ACC112 (cell line): ENCODE data around the gene METRN.

Source experiments
- H2AFZ ChIP-seq: fragments of 200-600 bp; sonication (generic); one replicate; pipeline ENCODE4 v1.6.0; 2017; ENCODE audit warnings: antibody characterized with exemption, low read length; ENCODE audit not compliant: unreplicated experiment
- H3K27ac ChIP-seq: fragments of 200-600 bp; sonication (generic); 2 replicates; pipeline ENCODE4 v1.5.1; 2014; ENCODE audit warnings: low read depth, mild to moderate bottlenecking, antibody characterized with exemption, low read length, moderate library complexity
- H3K27me3 ChIP-seq: fragments of 200-600 bp; sonication (generic); 2 replicates; pipeline ENCODE4 v1.6.1; 2014; ENCODE audit warnings: mild to moderate bottlenecking, antibody characterized with exemption, low read length, moderate library complexity, mixed read lengths; ENCODE audit not compliant: insufficient read depth
- H3K36me3 ChIP-seq: fragments of 200-600 bp; sonication (generic); 2 replicates; pipeline ENCODE4 v1.6.1; 2016; ENCODE audit warnings: mild to moderate bottlenecking, antibody characterized with exemption, low read length, moderate library complexity, mixed read lengths; ENCODE audit not compliant: insufficient read depth
- H3K4me1 ChIP-seq: fragments of 200-600 bp; sonication (generic); one replicate; pipeline ENCODE4 v1.6.1; 2016; ENCODE audit warnings: low read length, mixed read lengths; ENCODE audit not compliant: insufficient read depth, unreplicated experiment, control insufficient read depth
- H3K4me3 ChIP-seq: fragments of 200-600 bp; sonication (generic); 2 replicates; pipeline ENCODE4 v1.5.1; 2014; ENCODE audit warnings: mild to moderate bottlenecking, low read depth, low read length
- H3K79me2 ChIP-seq: fragments of 200-600 bp; sonication (generic); one replicate; pipeline ENCODE4 v1.6.0; 2016; ENCODE audit warnings: low read length; ENCODE audit not compliant: control insufficient read depth, unreplicated experiment, insufficient read depth

METRN gene

GRCh38 chr16:705431-706188 is 9.3 kb upstream of the METRN start, which contains the start of gene FBXL16:
Gene FBXL16, minus strand, starts transcription at chr16:705801. Its CDS starts 8,396 bp downstream, at chr16:697405.
- no peak within 1 kb of the TSS for H3K27ac ChIP-seq

DNA sequence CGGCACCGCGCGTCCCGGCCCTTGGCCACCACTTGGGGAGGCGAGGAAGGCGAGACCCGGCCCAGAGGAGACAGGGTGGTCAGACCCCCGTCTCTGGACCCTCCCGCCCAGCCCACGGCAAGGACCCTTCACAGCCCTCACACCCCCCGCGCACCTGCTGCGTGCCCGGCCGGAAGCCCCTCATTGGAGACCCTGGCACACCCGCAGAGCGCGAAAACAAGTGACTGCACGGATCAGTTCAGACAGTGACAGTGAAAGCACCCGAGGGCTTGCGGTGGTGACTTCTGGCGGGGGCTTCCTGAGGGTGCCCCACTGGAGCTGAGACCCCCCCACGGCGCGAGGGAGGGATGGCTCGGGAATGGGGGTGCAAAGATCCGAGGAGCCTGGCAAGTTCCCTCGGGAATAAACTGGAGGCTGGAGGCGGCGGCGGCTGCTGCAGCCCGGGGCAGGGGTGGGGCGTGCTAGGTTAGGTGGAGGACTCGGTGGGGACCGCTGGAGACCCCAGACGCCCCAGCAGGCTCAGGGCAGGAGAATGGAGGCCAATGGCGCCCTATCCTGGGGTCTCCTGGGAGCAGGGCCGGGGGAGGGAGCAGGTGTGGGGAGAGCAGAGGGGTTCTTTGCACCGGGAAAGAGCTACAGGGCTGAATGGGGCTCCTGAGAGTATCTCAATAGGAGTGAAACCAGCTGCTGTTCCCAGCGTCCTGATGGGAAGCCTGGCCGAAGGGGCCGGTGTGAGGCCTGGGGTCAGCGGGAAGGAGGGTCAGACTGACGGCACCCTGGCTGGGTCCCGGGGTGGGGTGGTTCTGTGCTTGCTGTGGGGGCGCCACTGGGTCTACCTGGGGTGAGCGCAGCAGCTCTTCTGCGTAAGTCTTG is 8.5 kb upstream of the METRN start:
- Histone ChIP-seq H3K27ac (no peak overlapping the region), H3K27me3 (peaks cover 74% of the 10 kb centered on the region), H3K36me3 (no peaks in the 10 kb centered on the region), H3K79me2 (no peaks in the 10 kb centered on the region), H2AFZ (no peak overlapping the region), H3K4me1 (peaks cover 10% of the 10 kb centered on the region), H3K4me3 (no peak overlapping the region)

More at GRCh38 chr16:705431-706188, 9.3 kb upstream of the METRN start, which contains the start of gene FBXL16:
- H3K36me3 ChIP-seq: no peaks in the 10 kb centered on the region
- H3K4me3 ChIP-seq: no peak within 1 kb of the TSS; the same call in 1 of the 2 replicates
- H2AFZ ChIP-seq: no peak within 1 kb of the TSS
- H3K4me1 ChIP-seq: peaks cover 10% of the 10 kb centered on the region
- H3K27me3 ChIP-seq: peaks cover 75% of the 10 kb centered on the region
- H3K79me2 ChIP-seq: no peaks in the 10 kb centered on the region

DNA sequence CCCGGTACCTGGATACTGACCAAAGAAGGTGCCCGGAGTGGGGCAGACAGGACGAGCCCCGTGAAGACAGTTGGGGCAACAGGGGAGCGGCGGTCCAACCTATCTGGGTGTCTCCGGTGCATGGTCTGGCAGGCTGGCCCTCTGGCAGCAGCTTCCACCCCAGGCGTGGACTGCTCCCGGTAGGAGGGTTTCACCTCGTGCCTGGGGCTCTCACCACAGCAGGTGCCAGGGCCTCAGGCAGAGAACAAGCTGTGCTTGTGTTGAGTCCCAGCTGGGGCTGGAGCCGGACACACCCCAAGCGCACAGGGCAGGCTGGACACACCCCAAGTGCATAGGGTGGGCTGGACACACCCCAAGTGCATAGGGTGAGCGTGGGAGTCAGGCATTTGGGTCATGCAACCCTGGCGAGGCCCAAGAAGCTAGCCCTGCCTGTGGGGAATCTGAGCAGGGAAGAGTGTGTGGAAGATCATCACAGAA is 7.8 kb upstream of the METRN start:
- no peaks in the 10 kb centered on the region for H3K36me3 ChIP-seq
- H3K27me3 ChIP-seq: peaks cover 67% of the 10 kb centered on the region
- no peak overlapping the region for H3K27ac ChIP-seq
- H3K4me3 ChIP-seq: no peak overlapping the region
- no peak overlapping the region for H2AFZ ChIP-seq
- peaks cover 10% of the 10 kb centered on the region for H3K4me1 ChIP-seq
- no peaks in the 10 kb centered on the region for H3K79me2 ChIP-seq

DNA sequence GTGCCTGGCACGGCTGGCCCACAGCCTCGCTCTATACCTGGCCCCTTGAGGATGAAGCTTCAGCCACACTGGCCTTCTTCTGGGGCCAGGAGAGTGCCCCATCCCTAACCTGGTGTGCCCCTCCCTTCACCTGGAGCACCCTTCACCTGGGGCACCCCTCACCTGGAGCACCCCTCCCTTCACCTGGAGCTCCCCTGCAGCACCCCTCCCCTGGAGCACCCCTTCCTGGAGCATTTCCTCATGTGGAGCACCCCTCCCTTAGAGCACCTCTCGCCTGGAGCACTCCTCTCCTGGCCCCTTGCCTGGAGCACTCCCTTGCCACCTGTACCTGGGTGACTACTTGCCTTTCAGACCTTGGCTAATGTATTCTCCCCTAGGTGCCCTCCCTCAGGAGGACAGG is 6.9 kb upstream of the METRN start:
- Histone ChIP-seq H3K27me3 (peaks cover 58% of the 10 kb centered on the region), H2AFZ (no peak overlapping the region), H3K27ac (no peak overlapping the region), H3K4me1 (peaks cover 10% of the 10 kb centered on the region), H3K4me3 (no peak overlapping the region), H3K79me2 (no peaks in the 10 kb centered on the region), H3K36me3 (no peaks in the 10 kb centered on the region)

DNA sequence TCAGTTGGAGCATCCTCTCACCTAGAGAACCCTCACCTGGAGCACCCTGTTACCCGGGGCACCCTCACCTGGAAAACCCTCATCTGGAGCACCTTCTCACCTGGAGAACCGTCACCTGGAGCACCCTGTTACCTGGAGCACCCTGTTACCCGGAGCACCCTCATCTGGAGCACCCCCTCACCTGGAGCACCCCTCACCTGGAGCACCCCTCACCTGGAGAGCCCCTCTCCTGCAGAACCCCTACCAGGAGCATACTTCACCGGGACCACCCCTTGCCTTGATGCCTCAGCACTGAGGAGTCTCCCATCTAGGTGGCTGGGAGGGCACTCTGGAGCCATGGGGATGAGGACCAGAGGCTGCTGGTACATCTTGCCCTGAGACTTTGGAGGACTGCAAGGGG is 6.0 kb upstream of the METRN start:
- no peak overlapping the region for H2AFZ ChIP-seq
- H3K4me1 ChIP-seq: peaks cover 10% of the 10 kb centered on the region
- H3K27me3 ChIP-seq: peaks cover 48% of the 10 kb centered on the region
- no peak overlapping the region for H3K27ac ChIP-seq
- H3K79me2 ChIP-seq: no peaks in the 10 kb centered on the region
- H3K36me3 ChIP-seq: no peaks in the 10 kb centered on the region
- no peak overlapping the region for H3K4me3 ChIP-seq

GRCh38 chr16:709566-710499 is 5.1 kb upstream of the METRN start:
- Histone ChIP-seq H3K4me3 (no peak overlapping the region), H3K36me3 (no peaks in the 10 kb centered on the region), H3K4me1 (peaks cover 14% of the 10 kb centered on the region), H3K27ac (no peak overlapping the region), H3K27me3 (peaks cover 40% of the 10 kb centered on the region), H2AFZ (no peak overlapping the region), H3K79me2 (no peaks in the 10 kb centered on the region)

- H3K79me2 ChIP-seq: no peaks in the 10 kb centered on the region
- H3K4me3 ChIP-seq: no peak overlapping the region
- H3K27me3 ChIP-seq: peaks cover 36% of the 10 kb centered on the region
- no peak overlapping the region for H3K27ac ChIP-seq
- peaks cover 14% of the 10 kb centered on the region for H3K4me1 ChIP-seq
- H3K36me3 ChIP-seq: no peaks in the 10 kb centered on the region
- no peak overlapping the region for H2AFZ ChIP-seq
Measured at GRCh38 chr16:710500-711075, 4.3 kb upstream of the METRN start.

DNA sequence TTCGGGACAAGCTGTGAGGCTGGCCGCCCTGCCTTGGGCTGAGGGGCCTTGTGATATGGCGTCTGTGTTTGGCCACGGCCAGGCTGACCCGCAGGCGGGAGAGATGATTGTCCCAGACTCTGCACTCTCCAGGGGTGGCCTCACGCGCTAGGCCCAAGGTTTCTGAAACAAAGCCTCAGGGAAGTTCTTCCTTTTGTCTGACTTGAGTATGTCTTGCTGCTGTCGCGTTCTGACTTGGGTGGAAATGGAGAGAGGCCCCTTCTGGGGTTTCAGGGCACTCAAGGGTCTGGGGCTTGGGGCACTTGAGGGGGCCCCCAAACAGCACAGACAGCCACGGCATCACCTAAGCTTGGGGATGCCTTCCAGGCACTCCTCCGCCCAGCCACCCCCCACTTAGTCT is 3.8 kb upstream of the METRN start:
- peaks cover 14% of the 10 kb centered on the region for H3K4me1 ChIP-seq
- H2AFZ ChIP-seq: no peak overlapping the region
- no peaks in the 10 kb centered on the region for H3K36me3 ChIP-seq
- H3K27ac ChIP-seq: no peak overlapping the region
- no peaks in the 10 kb centered on the region for H3K79me2 ChIP-seq
- H3K4me3 ChIP-seq: no peak overlapping the region
- H3K27me3 ChIP-seq: peaks cover 35% of the 10 kb centered on the region

DNA sequence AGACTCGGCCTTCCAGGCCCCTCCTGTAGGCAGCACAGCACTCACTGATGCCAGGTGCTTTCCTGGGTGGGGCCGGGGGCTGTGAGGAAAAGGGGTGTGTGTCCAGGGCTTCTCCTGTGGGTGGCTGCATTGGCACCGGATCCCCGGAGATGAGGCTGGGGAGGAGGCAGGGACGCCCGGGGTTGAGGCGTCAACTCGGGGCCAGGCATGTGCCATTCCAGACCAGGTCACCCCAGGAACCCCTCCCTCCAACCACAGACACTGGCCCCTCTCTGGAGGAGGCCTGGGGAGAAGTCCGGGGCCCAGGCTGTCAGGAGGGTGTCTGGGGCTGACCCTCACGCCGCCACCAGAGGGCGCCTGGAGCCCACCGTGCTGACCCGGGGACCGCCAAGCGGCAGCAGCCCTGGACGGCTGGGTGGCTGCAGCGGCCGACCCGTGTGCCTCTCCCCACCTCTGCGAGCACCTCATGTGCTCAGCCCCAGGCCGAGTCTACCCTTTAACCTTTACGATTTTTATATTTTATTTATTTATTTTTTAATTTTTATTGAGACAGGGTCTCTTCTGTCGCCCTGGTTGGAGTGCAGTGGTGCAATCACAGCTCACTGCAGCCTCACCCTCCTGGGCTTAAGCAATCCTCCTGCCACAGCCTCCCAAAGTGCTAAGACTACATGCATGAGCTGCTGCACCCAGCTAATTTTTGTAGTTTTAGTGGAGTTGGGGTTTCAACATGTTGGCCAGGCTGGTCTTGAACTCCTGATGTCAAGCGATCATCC is 3.2 kb upstream of the METRN start:
- H3K27ac ChIP-seq: no peak overlapping the region
- H2AFZ ChIP-seq: no peak overlapping the region
- no peak overlapping the region for H3K4me3 ChIP-seq
- no peaks in the 10 kb centered on the region for H3K36me3 ChIP-seq
- peaks cover 19% of the 10 kb centered on the region for H3K4me1 ChIP-seq
- peaks cover 29% of the 10 kb centered on the region for H3K27me3 ChIP-seq
- no peaks in the 10 kb centered on the region for H3K79me2 ChIP-seq
